HepG2 (cell line): ENCODE data around the gene FNDC3B.

Source experiments
- CTCF ChIP-seq: sonication (generic); formaldehyde crosslinking; IDR thresholded peaks from 2 replicates; pipeline ENCODE4 v1.5.0; 2020; ENCODE audit warnings: mild to moderate bottlenecking, missing genetic modification reagents, moderate library complexity
- GLI4 ChIP-seq: sonication (generic); formaldehyde crosslinking; IDR thresholded peaks from 2 replicates; pipeline ENCODE4 v1.5.1; 2020; ENCODE audit warnings: missing genetic modification reagents, mild to moderate bottlenecking, moderate library complexity, borderline replicate concordance
- MXI1 ChIP-seq: IDR thresholded peaks from 3 replicates; pipeline ENCODE4 v1.6.1; 2012; ENCODE audit warnings: low read depth, low read length, inconsistent platforms, borderline replicate concordance
- NBN ChIP-seq: fragments of 450-650 bp; conservative IDR thresholded peaks from 2 replicates; pipeline ENCODE4 v1.6.1; 2017
- POLR2A ChIP-seq, 2 experiments: IDR thresholded peaks; 2 replicates each; pipeline ENCODE4 v1.6.1; 2011; ENCODE audit warnings: low read depth in 2 of 2, low read length in 2 of 2, mild to moderate bottlenecking in 1 of 2, moderate library complexity in 1 of 2; ENCODE audit not compliant: insufficient read depth in 1 of 2
- TRIM24 ChIP-seq: sonication (generic); formaldehyde crosslinking; IDR thresholded peaks from 2 replicates; pipeline ENCODE4 v1.8.0; 2022; ENCODE audit warnings: mild to moderate bottlenecking, missing genetic modification reagents
- ZBTB33 ChIP-seq: sonication (generic); formaldehyde crosslinking; IDR thresholded peaks from 2 replicates; pipeline ENCODE4 v1.4.0; 2020; ENCODE audit warnings: missing genetic modification reagents
- ZFX ChIP-seq: sonication (generic); formaldehyde crosslinking; IDR thresholded peaks from 2 replicates; pipeline ENCODE4 v1.4.0; 2020; ENCODE audit warnings: mild to moderate bottlenecking, low read depth, missing genetic modification reagents, moderate library complexity
- ZNF24 ChIP-seq: fragments of 450-650 bp; IDR thresholded peaks from 2 replicates; pipeline ENCODE4 v1.6.1; 2017; ENCODE audit warnings: antibody characterized with exemption, mild to moderate bottlenecking
- ZNF512B ChIP-seq: sonication (generic); formaldehyde crosslinking; IDR thresholded peaks from 2 replicates; pipeline ENCODE4 v1.5.1; 2020; ENCODE audit warnings: missing genetic modification reagents, mild to moderate bottlenecking, borderline replicate concordance

GRCh38 chr3:172152874-172153273 lies 113.5 kb downstream of the FNDC3B start:
- TF ChIP-seq POLR2A (IDR thresholded peaks at IDR 0.05; ENCODE audit: insufficient read depth in 1 of 2, low read depth in 2 of 2, low read length in 2 of 2) = no peak
- TF ChIP-seq NBN = no peak
- no peak for TF ChIP-seq MXI1
- TF ChIP-seq TRIM24 = no peak
- TF ChIP-seq CTCF (CRISPR knock-in tag) = no peak
- no peak for TF ChIP-seq ZNF512B
- no peak for TF ChIP-seq ZNF24
- TF ChIP-seq GLI4 (CRISPR knock-in tag) = no peak
- TF ChIP-seq ZFX (CRISPR knock-in tag) = no peak
- no peak for TF ChIP-seq ZBTB33 (CRISPR knock-in tag)
